ENCODE data around the gene SEPSECS.

Gene SEPSECS

GRCh38 chr4:25104591-25104990 is 55.7 kb downstream of the SEPSECS start:
- Histone ChIP-seq H3K4me3 (ENCODE audit: low read depth in 1 of 2, low read length in 2 of 2) (no peak overlapping the region), H3K4me1 (ENCODE audit: insufficient read depth, low read length) (no peaks in the 10 kb centered on the region), H2AFZ (ENCODE audit: low read depth, low read length) (no peak overlapping the region), H3K27ac (ENCODE audit: low read length) (no peak overlapping the region), H3K79me2 (ENCODE audit: insufficient read depth, low read length) (no peaks in the 10 kb centered on the region), H4K20me1 (ENCODE audit: insufficient read depth, low read length) (no peaks in the 10 kb centered on the region), H3K4me2 (ENCODE audit: insufficient read depth, low read length) (no peak overlapping the region), H3K36me3 (ENCODE audit: insufficient read depth, low read length) (no peaks in the 10 kb centered on the region), H3K9ac (ENCODE audit: low read depth, low read length) (no peak overlapping the region), H3K27me3 (ENCODE audit: insufficient read depth, low read length, poor library complexity) (peaks cover 3% of the 10 kb centered on the region), H3K9me3 (ENCODE audit: insufficient read depth, low read length, severe bottlenecking) (peaks cover 4% of the 10 kb centered on the region)
- TF ChIP-seq EZH2 (IDR thresholded peaks at IDR 0.05; ENCODE audit: borderline replicate concordance, low read depth, low read length, severe bottlenecking) = no peak
- no peak for TF ChIP-seq CTCF (IDR thresholded peaks at IDR 0.05; ENCODE audit: borderline replicate concordance, extremely low read depth, low read length, poor library complexity, severe bottlenecking)
- DNase-seq = no peak
- ATAC-seq (ENCODE audit: insufficient read depth, low read depth) = no peak

- Histone ChIP-seq H3K4me3 (ENCODE audit: low read depth in 1 of 2, low read length in 2 of 2) (no peak overlapping the region), H3K9me3 (ENCODE audit: insufficient read depth, low read length, severe bottlenecking) (peaks cover 4% of the 10 kb centered on the region), H3K4me2 (ENCODE audit: insufficient read depth, low read length) (no peak overlapping the region), H3K4me1 (ENCODE audit: insufficient read depth, low read length) (peaks cover 4% of the 10 kb centered on the region; the same call in 1 of the 2 replicates), H4K20me1 (ENCODE audit: insufficient read depth, low read length) (no peaks in the 10 kb centered on the region), H3K27me3 (ENCODE audit: insufficient read depth, low read length, poor library complexity) (peaks cover 3% of the 10 kb centered on the region), H3K27ac (ENCODE audit: low read length) (no peak overlapping the region), H3K79me2 (ENCODE audit: insufficient read depth, low read length) (no peaks in the 10 kb centered on the region), H3K9ac (ENCODE audit: low read depth, low read length) (no peak overlapping the region), H2AFZ (ENCODE audit: low read depth, low read length) (no peak overlapping the region), H3K36me3 (ENCODE audit: insufficient read depth, low read length) (no peaks in the 10 kb centered on the region)
- TF ChIP-seq CTCF (IDR thresholded peaks at IDR 0.05; ENCODE audit: borderline replicate concordance, extremely low read depth, low read length, poor library complexity, severe bottlenecking) = no peak
- no peak for TF ChIP-seq EZH2 (IDR thresholded peaks at IDR 0.05; ENCODE audit: borderline replicate concordance, low read depth, low read length, severe bottlenecking)
- no peak for ATAC-seq (ENCODE audit: insufficient read depth, low read depth)
- DNase-seq = no peak
Observed at GRCh38 chr4:25103418-25103817, 56.8 kb downstream of the SEPSECS start.

GRCh38 chr4:25101836-25102235 is 58.4 kb downstream of the SEPSECS start:
- Histone ChIP-seq H3K9me3 (ENCODE audit: insufficient read depth, low read length, severe bottlenecking) (peaks cover 4% of the 10 kb centered on the region), H3K9ac (ENCODE audit: low read depth, low read length) (no peak overlapping the region), H4K20me1 (ENCODE audit: insufficient read depth, low read length) (no peaks in the 10 kb centered on the region), H3K36me3 (ENCODE audit: insufficient read depth, low read length) (no peaks in the 10 kb centered on the region), H2AFZ (ENCODE audit: low read depth, low read length) (no peak overlapping the region), H3K4me2 (ENCODE audit: insufficient read depth, low read length) (no peak overlapping the region), H3K27ac (ENCODE audit: low read length) (no peak overlapping the region), H3K4me3 (ENCODE audit: low read depth in 1 of 2, low read length in 2 of 2) (no peak overlapping the region), H3K27me3 (ENCODE audit: insufficient read depth, low read length, poor library complexity) (peaks cover 3% of the 10 kb centered on the region), H3K4me1 (ENCODE audit: insufficient read depth, low read length) (peaks cover 4% of the 10 kb centered on the region; the same call in 1 of the 2 replicates), H3K79me2 (ENCODE audit: insufficient read depth, low read length) (no peaks in the 10 kb centered on the region)
- no peak for TF ChIP-seq EZH2 (IDR thresholded peaks at IDR 0.05; ENCODE audit: borderline replicate concordance, low read depth, low read length, severe bottlenecking)
- TF ChIP-seq CTCF (IDR thresholded peaks at IDR 0.05; ENCODE audit: borderline replicate concordance, extremely low read depth, low read length, poor library complexity, severe bottlenecking) = no peak
- no peak for ATAC-seq (ENCODE audit: insufficient read depth, low read depth)
- no peak for DNase-seq

GRCh38 chr4:25100710-25101109 is 59.5 kb downstream of the SEPSECS start:
- H3K36me3 ChIP-seq (ENCODE audit: insufficient read depth, low read length) = no peaks in the 10 kb centered on the region
- no peak overlapping the region for H2AFZ ChIP-seq (ENCODE audit: low read depth, low read length)
- H3K79me2 ChIP-seq (ENCODE audit: insufficient read depth, low read length) = no peaks in the 10 kb centered on the region
- TF ChIP-seq EZH2 (IDR thresholded peaks at IDR 0.05; ENCODE audit: borderline replicate concordance, low read depth, low read length, severe bottlenecking) (no peak), CTCF (IDR thresholded peaks at IDR 0.05; ENCODE audit: borderline replicate concordance, extremely low read depth, low read length, poor library complexity, severe bottlenecking) (no peak)
- H3K27me3 ChIP-seq (ENCODE audit: insufficient read depth, low read length, poor library complexity) = peaks cover 3% of the 10 kb centered on the region
- H4K20me1 ChIP-seq (ENCODE audit: insufficient read depth, low read length) = no peaks in the 10 kb centered on the region
- H3K4me3 ChIP-seq (ENCODE audit: low read depth in 1 of 2, low read length in 2 of 2) = no peak overlapping the region
- peaks cover 4% of the 10 kb centered on the region; the same call in 1 of the 2 replicates for H3K4me1 ChIP-seq (ENCODE audit: insufficient read depth, low read length)
- no peak overlapping the region for H3K27ac ChIP-seq (ENCODE audit: low read length)
- H3K9ac ChIP-seq (ENCODE audit: low read depth, low read length) = no peak overlapping the region
- ATAC-seq (ENCODE audit: insufficient read depth, low read depth) = no peak
- H3K9me3 ChIP-seq (ENCODE audit: insufficient read depth, low read length, severe bottlenecking) = peaks cover 4% of the 10 kb centered on the region
- no peak overlapping the region for H3K4me2 ChIP-seq (ENCODE audit: insufficient read depth, low read length)
- DNase-seq = no peak

Data from DND-41 (cell line).